ENCODE measurements around the gene NCAM1. TPM values are rescaled to one million over a fixed set of nuclear protein-coding genes. Genes with fewer than 3 reads are reported as not detected.

NCAM1 gene
- total RNA-seq, 3 donors from 2014 or later = 3.6 to 17.9 (median 6.1) TPM

GRCh38 chr11:113263458-113264259 is 302.4 kb downstream of the NCAM1 start:
- no peak overlapping the region for H3K4me3 ChIP-seq
- H3K4me1 ChIP-seq = no peaks in the 10 kb centered on the region
- no peak for DNase-seq (ENCODE audit: low spot score in 2 of 2)
- intact Hi-C loops (cut with DNase I; ENCODE audit: low total_unique reads) = no loop called here
- no peaks in the 10 kb centered on the region for H3K9me3 ChIP-seq
- no peak overlapping the region for H3K27ac ChIP-seq
- TF ChIP-seq POLR2AphosphoS5 (IDR thresholded peaks at IDR 0.05) = no peak
- no peak for TF ChIP-seq CTCF (IDR thresholded peaks at IDR 0.05)
- no peak for TF ChIP-seq POLR2A (IDR thresholded peaks at IDR 0.05)
- H3K36me3 ChIP-seq = no peaks in the 10 kb centered on the region
- H3K27me3 ChIP-seq = no peaks in the 10 kb centered on the region

- no peaks in the 10 kb centered on the region for H3K36me3 ChIP-seq
Measured at GRCh38 chr11:113265362-113265761, 304.1 kb downstream of the NCAM1 start.

GRCh38 chr11:113267493-113267892 is 306.3 kb downstream of the NCAM1 start:
- no peak for DNase-seq (ENCODE audit: low spot score in 2 of 2)
- H3K4me1 ChIP-seq = no peaks in the 10 kb centered on the region
- H3K9me3 ChIP-seq = no peaks in the 10 kb centered on the region
- no peak overlapping the region for H3K27ac ChIP-seq
- intact Hi-C loops (cut with DNase I; ENCODE audit: low total_unique reads) = no loop called here
- no peak for TF ChIP-seq POLR2A (IDR thresholded peaks at IDR 0.05)
- TF ChIP-seq CTCF (IDR thresholded peaks at IDR 0.05) = no peak
- TF ChIP-seq POLR2AphosphoS5 (IDR thresholded peaks at IDR 0.05) = no peak
- no peaks in the 10 kb centered on the region for H3K36me3 ChIP-seq
- H3K4me3 ChIP-seq = no peak overlapping the region
- no peaks in the 10 kb centered on the region for H3K27me3 ChIP-seq

More at GRCh38 chr11:113265362-113265761, 304.1 kb downstream of the NCAM1 start:
- intact Hi-C loops (cut with DNase I; ENCODE audit: low total_unique reads) = no loop called here
- Histone ChIP-seq H3K4me1 (no peaks in the 10 kb centered on the region), H3K9me3 (no peaks in the 10 kb centered on the region), H3K27me3 (no peaks in the 10 kb centered on the region), H3K27ac (no peak overlapping the region), H3K4me3 (no peak overlapping the region)
- no peak for DNase-seq (ENCODE audit: low spot score in 2 of 2)
- TF ChIP-seq CTCF (IDR thresholded peaks at IDR 0.05) (no peak), POLR2A (IDR thresholded peaks at IDR 0.05) (no peak), POLR2AphosphoS5 (IDR thresholded peaks at IDR 0.05) (no peak)

GRCh38 chr11:113269096-113269495 is 307.9 kb downstream of the NCAM1 start:
- Histone ChIP-seq H3K4me1 (no peaks in the 10 kb centered on the region), H3K4me3 (no peak overlapping the region), H3K27ac (no peak overlapping the region), H3K36me3 (no peaks in the 10 kb centered on the region), H3K9me3 (no peaks in the 10 kb centered on the region), H3K27me3 (no peaks in the 10 kb centered on the region)
- TF ChIP-seq CTCF (IDR thresholded peaks at IDR 0.05) (no peak), POLR2A (IDR thresholded peaks at IDR 0.05) (no peak), POLR2AphosphoS5 (IDR thresholded peaks at IDR 0.05) (no peak)
- DNase-seq (ENCODE audit: low spot score in 2 of 2) = no peak
- intact Hi-C loops (cut with DNase I; ENCODE audit: low total_unique reads) = no loop called here

- Histone ChIP-seq H3K9me3 (no peaks in the 10 kb centered on the region), H3K36me3 (no peaks in the 10 kb centered on the region), H3K27me3 (no peaks in the 10 kb centered on the region), H3K27ac (no peak overlapping the region), H3K4me1 (no peaks in the 10 kb centered on the region), H3K4me3 (no peak overlapping the region)
- intact Hi-C loops (cut with DNase I; ENCODE audit: low total_unique reads) = no loop called here
- DNase-seq (ENCODE audit: low spot score in 2 of 2) = no peak
- TF ChIP-seq POLR2AphosphoS5 (IDR thresholded peaks at IDR 0.05) (no peak), CTCF (IDR thresholded peaks at IDR 0.05) (no peak), POLR2A (IDR thresholded peaks at IDR 0.05) (no peak)
Measured at GRCh38 chr11:113269636-113270035, 308.4 kb downstream of the NCAM1 start.
